ENCODE measurements around the gene FAM53A. TPM values are rescaled to one million over a fixed set of nuclear protein-coding genes. Genes with fewer than 3 reads are reported as not detected.
"Not testable (repeated sequence)": the region's sequence is repeated elsewhere in the genome, so short reads cannot be mapped to it uniquely, and the experiment has no call there.

The FAM53A gene
- total RNA-seq, 1 donor from 2014 or later, result 1.8 TPM

GRCh38 chr4:1644891-1645657 lies 39.0 kb downstream of the FAM53A start:
- no peak overlapping the region for H3K4me3 Mint-ChIP-seq (ENCODE audit: unreplicated experiment)

GRCh38 chr4:1643971-1644735 lies 40.0 kb downstream of the FAM53A start:
- DNase-seq (ENCODE audit: low spot score), result no peak
- H3K27ac Mint-ChIP-seq (ENCODE audit: unreplicated experiment), result no peak overlapping the region

More at GRCh38 chr4:1644891-1645657, 39.0 kb downstream of the FAM53A start:
- Mint-ChIP-seq H3K9me3 (ENCODE audit: unreplicated experiment) (no peaks in the 10 kb centered on the region), H3K4me1 (ENCODE audit: unreplicated experiment) (peaks cover 3% of the 10 kb centered on the region), H3K36me3 (ENCODE audit: low read depth, unreplicated experiment) (no peaks in the 10 kb centered on the region), H3K27me3 (ENCODE audit: unreplicated experiment) (peaks cover 4% of the 10 kb centered on the region), H3K27ac (ENCODE audit: unreplicated experiment) (no peak overlapping the region)
- no peak for DNase-seq (ENCODE audit: low spot score)
- TF ChIP-seq CTCF (IDR thresholded peaks at IDR 0.05; ENCODE audit: unreplicated experiment), result no peak

GRCh38 chr4:1642196-1642951 lies 41.7 kb downstream of the FAM53A start:
- DNase-seq (ENCODE audit: low spot score), result no peak
- H3K36me3 Mint-ChIP-seq (ENCODE audit: low read depth, unreplicated experiment), result no peaks in the 10 kb centered on the region
- no peaks in the 10 kb centered on the region for H3K9me3 Mint-ChIP-seq (ENCODE audit: unreplicated experiment)
- H3K27me3 Mint-ChIP-seq (ENCODE audit: unreplicated experiment), result peaks cover 5% of the 10 kb centered on the region
- no peak for TF ChIP-seq CTCF (IDR thresholded peaks at IDR 0.05; ENCODE audit: unreplicated experiment)
- H3K4me1 Mint-ChIP-seq (ENCODE audit: unreplicated experiment), result no peaks in the 10 kb centered on the region
- no peak overlapping the region for H3K4me3 Mint-ChIP-seq (ENCODE audit: unreplicated experiment)
- H3K27ac Mint-ChIP-seq (ENCODE audit: unreplicated experiment), result no peak overlapping the region

More at GRCh38 chr4:1643971-1644735, 40.0 kb downstream of the FAM53A start:
- H3K4me1 Mint-ChIP-seq (ENCODE audit: unreplicated experiment), result peaks cover 3% of the 10 kb centered on the region
- H3K9me3 Mint-ChIP-seq (ENCODE audit: unreplicated experiment), result no peaks in the 10 kb centered on the region
- H3K4me3 Mint-ChIP-seq (ENCODE audit: unreplicated experiment), result no peak overlapping the region
- H3K36me3 Mint-ChIP-seq (ENCODE audit: low read depth, unreplicated experiment), result no peaks in the 10 kb centered on the region
- no peak for TF ChIP-seq CTCF (IDR thresholded peaks at IDR 0.05; ENCODE audit: unreplicated experiment)
- H3K27me3 Mint-ChIP-seq (ENCODE audit: unreplicated experiment), result peaks cover 7% of the 10 kb centered on the region

GRCh38 chr4:1641671-1642070 lies 42.4 kb downstream of the FAM53A start:
- no peaks in the 10 kb centered on the region for H3K9me3 Mint-ChIP-seq (ENCODE audit: unreplicated experiment)
- no peak for DNase-seq (ENCODE audit: low spot score)
- no peak for TF ChIP-seq CTCF (IDR thresholded peaks at IDR 0.05; ENCODE audit: unreplicated experiment)
- H3K36me3 Mint-ChIP-seq (ENCODE audit: low read depth, unreplicated experiment), result no peaks in the 10 kb centered on the region
- H3K27me3 Mint-ChIP-seq (ENCODE audit: unreplicated experiment), result peaks cover 5% of the 10 kb centered on the region
- H3K4me1 Mint-ChIP-seq (ENCODE audit: unreplicated experiment), result no peaks in the 10 kb centered on the region
- no peak overlapping the region for H3K4me3 Mint-ChIP-seq (ENCODE audit: unreplicated experiment)
- H3K27ac Mint-ChIP-seq (ENCODE audit: unreplicated experiment), result no peak overlapping the region

- H3K4me1 Mint-ChIP-seq (ENCODE audit: unreplicated experiment); H3K9me3 Mint-ChIP-seq (ENCODE audit: unreplicated experiment); DNase-seq (ENCODE audit: low spot score); H3K27ac Mint-ChIP-seq (ENCODE audit: unreplicated experiment); H3K27me3 Mint-ChIP-seq (ENCODE audit: unreplicated experiment); H3K36me3 Mint-ChIP-seq (ENCODE audit: low read depth, unreplicated experiment); H3K4me3 Mint-ChIP-seq (ENCODE audit: unreplicated experiment): not testable (repeated sequence)
Observed at GRCh38 chr4:1640716-1641503, 43.2 kb downstream of the FAM53A start.
